GOT3 (cell line): ENCODE results near the gene GMPR.

Source experiments
- DNase-seq: peaks from one replicate; lab custom pipeline; 2025; ENCODE audit warnings: mixed read lengths; lab: John Stamatoyannopoulos, UW

The GMPR gene

DNA sequence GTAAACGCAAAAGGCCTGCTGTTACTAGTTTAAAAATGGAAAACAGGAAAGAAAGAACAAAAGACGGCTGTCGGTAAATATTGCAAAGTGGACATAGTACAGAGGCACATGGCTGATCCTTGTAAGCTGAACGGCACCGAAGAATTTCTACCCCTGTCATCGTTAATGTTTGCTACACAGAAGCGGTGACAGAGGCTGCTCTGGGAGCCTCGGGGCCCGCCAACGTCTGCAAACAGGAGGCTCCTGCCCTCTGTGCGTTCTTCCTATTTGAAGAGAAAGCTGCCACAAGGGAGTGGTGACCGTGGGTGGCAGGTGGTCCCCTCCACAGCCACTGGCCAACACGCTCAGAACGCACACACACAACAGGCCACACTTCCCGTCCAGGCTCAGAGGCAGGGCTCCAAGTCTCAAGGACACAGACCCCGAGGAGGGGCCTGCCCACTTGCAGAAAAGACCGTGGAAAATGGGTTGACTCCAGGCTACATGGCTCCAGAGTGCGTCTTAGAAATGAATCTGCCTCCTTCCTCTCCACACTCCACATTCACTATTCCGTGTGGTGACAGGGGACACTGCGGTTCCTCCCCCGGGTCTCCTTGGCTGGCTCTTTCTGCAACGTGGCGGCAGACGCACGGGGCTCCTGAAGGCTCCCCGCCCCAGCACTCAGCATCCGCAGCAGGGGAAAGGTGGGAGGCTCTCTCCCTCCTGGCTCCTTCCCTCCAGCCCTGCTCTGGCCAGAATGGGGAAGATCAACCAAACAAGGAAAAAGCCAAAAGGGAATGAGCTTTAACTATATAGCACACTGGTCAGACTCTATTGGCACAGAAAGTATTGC, 64.5 kb downstream of the GMPR start:
- no peak for DNase-seq

DNA sequence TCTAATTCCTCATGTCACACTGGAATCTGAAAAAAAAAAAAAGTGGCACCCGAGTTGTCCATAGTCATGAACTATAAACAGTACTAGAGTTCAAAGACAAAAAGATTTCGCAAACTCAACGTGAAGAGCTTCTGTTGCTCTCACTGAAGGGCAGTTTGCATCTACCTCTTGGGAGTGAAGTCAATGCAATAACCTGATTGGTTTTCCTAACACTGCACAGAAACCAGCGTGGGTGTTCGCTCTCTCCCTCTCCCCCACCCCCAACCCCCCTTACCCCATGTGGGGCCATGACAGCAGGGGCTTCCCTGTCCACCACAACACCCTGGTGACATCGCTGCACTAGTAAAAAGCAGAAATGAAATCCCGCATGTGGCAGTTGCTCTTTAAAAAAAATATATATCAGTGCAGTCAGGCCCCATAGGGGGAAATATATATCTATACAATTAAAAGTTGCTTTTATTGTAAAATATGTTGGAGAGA, 66.9 kb downstream of the GMPR start:
- no peak for DNase-seq

DNA sequence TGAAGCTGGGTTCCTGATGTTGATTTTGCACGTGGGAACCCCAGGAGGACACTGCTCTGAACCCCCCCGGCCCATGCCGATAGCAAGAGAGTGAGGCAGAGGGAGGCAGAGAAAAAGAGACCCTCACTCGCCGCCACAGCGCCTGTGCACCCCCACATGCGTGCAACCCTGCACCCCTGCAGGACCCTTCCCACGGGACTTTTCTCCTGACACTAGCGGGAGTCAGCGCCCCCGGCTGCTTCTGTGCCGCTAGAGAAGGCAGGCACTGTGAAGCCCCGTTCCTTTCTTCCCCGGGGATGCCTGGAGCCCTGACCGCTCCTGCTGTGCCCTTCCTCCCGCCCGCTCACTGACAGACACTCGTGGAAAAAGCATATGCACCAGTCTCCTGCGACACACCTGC, 67.4 kb downstream of the GMPR start:
- no peak for DNase-seq

DNA sequence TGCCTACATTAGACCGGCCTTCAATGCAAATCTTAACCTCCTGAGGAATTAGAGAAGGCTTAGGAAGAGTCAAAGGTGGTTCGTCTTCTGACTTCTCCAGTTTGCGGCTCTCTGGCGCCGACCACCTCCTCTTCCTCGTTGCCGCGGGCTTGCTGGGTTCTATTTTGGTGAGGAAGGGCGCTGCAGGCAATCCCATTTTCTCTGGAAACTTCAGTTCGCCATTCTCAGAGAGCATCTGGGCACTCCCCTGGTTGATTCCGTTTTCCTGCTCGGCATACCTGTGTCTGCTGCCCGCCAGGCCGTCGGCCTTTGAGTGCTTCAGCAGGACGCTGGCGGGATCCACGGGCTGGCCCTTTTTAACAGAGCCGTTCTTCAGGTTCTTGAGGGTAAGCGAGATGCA, 67.9 kb downstream of the GMPR start:
- DNase-seq, result no peak

- DNase-seq, result no peak
Observed at GRCh38 chr6:16311763-16312162, 73.4 kb downstream of the GMPR start.

DNA sequence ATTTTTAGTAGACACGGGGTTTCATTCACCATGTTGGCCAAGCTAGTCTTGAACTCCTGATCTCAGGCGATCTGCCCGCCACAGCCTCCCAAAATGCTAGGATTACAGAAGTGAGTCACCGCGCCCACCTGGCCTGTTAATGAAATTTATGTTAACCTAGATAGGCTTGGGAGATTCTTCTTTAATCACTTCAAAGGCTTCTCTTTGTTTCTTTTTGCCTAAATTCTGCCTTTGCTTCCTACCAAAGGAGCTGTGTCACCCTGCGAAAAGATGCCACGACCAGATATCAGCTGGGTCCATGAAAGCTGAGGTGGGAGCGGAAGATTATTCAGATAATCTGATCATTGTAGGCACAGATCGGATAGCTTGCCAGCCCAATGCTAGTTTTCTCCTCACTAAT, 75.3 kb downstream of the GMPR start:
- no peak for DNase-seq

DNA sequence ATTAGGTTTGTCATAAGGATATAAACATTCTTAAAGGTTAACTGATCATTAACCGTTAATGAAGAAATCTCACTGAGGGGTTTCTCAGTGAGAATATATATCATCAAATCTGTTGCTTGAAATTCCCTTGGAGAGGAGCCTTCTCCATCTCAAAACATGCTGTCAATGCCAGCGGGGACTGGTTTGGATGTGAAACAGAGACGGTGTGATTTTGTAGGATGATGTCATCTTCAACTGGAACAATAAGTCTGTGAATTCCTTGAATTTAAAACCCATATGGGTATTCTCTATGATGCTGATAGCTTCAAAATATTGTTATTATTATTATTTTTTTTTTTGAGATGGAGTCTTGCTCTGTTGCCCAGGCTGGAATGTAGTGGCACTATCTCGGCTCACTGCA, 75.9 kb downstream of the GMPR start:
- DNase-seq, result no peak

GRCh38 chr6:16316741-16317251, 78.4 kb downstream of the GMPR start:
- no peak for DNase-seq

DNA sequence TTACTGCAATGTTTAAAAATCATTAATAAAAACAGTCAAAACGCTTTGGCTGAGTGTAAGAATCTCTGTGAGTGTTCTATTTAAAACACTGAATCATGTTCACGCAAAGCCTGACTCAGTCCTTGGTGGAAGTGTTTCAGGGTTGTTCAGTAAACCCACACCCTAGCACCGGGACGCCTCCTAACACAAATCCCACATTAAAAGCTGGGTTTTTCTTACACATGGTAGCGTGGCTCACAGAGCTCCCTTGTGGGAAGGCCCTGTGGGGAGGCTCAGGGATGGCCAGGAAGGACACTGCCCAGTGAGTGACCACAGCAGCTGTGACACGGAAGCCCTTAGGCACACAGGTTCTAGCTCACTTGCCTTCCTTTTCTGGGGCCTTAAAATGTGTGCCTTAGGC, 80.2 kb downstream of the GMPR start:
- DNase-seq, result no peak

DNA sequence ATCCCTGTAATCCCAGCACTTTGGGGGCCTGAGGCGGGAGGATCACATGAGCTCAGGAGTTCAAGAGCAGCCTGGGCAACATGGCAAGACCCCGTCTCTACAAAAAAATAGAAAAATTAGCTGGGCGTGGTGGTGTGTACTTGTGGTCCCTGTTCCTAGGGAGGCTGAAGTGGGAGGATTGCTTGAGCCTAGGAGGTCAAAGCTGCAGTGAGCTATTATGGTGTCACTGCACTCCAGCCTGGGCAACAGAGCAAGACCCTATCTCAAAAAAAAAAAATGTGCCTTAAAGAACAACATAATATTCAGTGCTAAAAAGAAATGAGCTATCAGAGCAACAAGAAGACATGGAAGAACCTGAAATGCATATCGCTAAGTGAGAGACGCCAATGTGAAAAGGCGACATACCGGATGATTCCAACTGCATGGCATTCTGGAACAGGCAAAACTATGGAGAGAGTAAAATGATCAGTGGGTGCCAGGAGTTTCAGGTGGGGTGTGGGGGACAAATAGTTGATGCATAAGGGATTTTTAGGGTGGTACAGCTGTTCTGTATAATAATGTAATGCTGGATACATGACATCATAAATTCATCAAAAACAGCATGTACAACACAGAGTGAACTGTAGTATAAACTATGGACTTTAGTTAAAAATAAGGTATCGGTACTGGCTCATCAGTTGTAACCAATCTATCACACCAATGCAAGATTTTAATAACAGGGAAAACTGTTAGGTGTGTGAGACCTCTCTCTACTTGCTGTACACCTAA, 80.8 kb downstream of the GMPR start:
- DNase-seq, result no peak

- DNase-seq, result peak; percentile 44
Observed at GRCh38 chr6:16319813-16320532, 81.6 kb downstream of the GMPR start.

- DNase-seq, result no peak
Observed at GRCh38 chr6:16320533-16321340, 82.3 kb downstream of the GMPR start.

GRCh38 chr6:16321341-16321710, 82.9 kb downstream of the GMPR start:
- DNase-seq, result no peak

- no peak for DNase-seq
Observed at GRCh38 chr6:16321826-16322225, 83.4 kb downstream of the GMPR start.

GRCh38 chr6:16322666-16323312, 84.4 kb downstream of the GMPR start:
- DNase-seq, result no peak

GRCh38 chr6:16324184-16324583, 85.8 kb downstream of the GMPR start:
- no peak for DNase-seq

- no peak for DNase-seq
Observed at GRCh38 chr6:16324606-16325225, 86.3 kb downstream of the GMPR start.

GRCh38 chr6:16326531-16326930, 88.1 kb downstream of the GMPR start:
- no peak for DNase-seq

GRCh38 chr6:16326971-16327776, 88.8 kb downstream of the GMPR start:
- no peak for DNase-seq
